GM19395 (cell line): ENCODE data around the gene PPT1.

ENCODE experiments used
- ATAC-seq: cut with Tn5 transposase; IDR thresholded peaks from one replicate; pipeline ENCODE4 v1.9.1; 2021; ENCODE audit warnings: mild to moderate bottlenecking, moderate library complexity; ENCODE audit not compliant: unreplicated experiment

PPT1 gene

DNA sequence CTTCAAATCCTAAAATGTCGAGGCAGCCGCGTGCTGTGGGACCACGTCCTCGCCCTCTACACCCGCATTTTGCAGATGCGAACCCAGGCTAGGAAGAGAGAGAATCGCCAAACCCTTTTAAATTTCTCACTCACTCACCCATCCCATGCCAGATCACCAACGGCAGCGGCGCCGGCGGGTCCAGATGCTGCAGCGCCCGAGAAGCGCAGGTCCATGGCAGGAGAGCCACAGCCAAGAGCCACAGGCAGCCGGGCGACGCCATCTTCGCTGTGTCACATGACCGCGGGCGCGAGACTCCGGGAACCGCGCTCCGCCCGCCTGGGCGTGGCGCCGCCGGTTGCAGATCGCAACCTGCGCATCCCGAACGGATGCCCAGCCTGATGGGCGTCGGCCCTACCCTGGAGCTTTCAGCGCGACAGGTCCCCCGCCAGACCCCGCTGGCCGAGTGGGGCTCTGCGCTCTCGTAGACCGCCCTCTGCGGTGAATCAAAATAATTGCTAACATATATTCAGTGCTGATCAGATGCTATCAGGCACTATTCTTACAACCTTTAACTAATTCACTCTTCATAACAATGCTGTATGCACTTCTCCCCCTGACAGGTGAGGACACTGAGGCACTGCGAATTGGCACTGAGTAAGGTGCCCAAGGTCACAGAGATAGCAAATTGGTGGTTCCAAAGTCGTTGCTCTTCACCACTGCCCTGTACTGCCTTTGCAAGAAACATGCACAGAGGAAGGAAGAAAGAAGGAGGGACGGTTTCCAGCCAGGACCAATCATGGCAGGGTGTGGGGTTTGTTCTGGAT, at the start of gene PPT1:
Gene PPT1 (minus strand): TSS at position 276 of the 806 bp plus-strand sequence. CDS start 14 bp downstream, at position 262.
- ATAC-seq = peak; percentile 87

- no peak for ATAC-seq
Measured at GRCh38 chr1:40143891-40144575, 47.0 kb upstream of the PPT1 start.

DNA sequence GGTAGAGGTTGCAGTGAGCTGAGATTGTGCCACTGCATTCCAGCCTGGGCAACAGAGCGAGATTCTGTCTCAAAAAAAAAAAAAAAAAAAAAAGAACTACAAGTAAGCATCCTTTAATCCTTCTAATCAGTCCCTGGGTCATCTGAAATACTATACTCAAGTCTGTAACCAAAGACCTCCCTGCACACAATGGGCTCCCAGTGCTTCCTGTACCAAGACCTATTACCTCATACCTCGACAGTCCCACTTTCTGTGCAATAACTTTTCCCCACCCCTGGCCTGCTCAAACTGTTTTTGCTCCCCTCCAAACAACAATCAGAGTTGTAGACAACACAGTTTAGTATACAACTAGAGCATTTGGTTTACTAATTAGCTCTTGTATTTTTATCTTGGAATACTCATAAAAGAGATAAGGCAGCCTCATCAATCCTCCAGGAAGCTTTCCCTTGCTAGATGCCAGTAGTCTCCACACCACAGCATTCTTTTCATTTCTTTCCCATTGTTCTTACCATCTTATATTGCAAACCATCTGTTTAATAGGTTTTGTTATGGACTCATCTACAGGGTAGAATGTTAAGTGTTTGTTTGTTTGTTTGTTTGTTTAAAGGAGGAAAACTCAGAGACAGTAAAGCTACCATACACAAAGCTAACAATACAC, 45.0 kb upstream of the PPT1 start:
- ATAC-seq = no peak

GRCh38 chr1:40140211-40140973, 43.3 kb upstream of the PPT1 start:
- ATAC-seq = no peak

- no peak for ATAC-seq
Measured at GRCh38 chr1:40133839-40134238, 36.8 kb upstream of the PPT1 start.

GRCh38 chr1:40133312-40133665, 36.2 kb upstream of the PPT1 start:
- ATAC-seq = no peak

GRCh38 chr1:40132383-40133311, 35.6 kb upstream of the PPT1 start:
- no peak for ATAC-seq

GRCh38 chr1:40130892-40131291, 33.8 kb upstream of the PPT1 start:
- ATAC-seq = no peak

DNA sequence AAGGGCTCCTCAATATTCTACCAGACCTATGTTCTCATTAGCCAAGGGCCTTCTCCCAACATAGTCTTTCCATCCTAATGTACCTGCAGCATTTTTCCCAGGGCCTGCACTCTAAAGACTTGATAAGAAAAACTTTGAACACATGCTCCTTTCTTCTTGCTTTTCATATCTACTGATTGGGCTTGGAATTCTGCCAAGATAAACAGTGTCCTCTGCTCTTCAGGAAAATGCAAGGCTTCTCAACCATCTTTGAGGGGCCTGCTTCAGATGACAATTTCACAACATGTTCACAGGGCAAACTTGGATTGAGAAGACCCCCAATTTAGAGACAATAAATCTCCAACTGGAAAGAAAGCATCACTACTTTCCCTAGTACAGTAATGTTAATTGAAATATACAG, 25.8 kb upstream of the PPT1 start:
- no peak for ATAC-seq

DNA sequence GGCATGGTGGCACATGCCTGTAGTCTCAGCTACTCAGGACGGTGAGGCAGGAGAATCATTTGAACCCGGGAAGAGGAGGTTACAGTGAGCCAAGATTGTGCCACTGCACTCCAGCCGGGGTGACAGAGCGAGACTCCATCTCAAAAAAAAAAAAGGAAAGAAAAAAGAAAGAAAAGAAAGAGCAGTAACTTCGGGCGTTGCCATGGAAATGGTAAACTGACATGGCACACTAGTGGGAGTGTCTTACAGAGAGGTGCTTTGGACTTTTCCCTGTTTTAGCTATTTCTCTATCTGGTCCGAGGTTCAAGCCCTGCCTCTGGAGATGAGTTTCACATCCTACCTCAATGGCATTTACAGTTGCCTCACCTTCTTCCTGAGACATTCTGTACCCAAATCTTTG, 23.1 kb upstream of the PPT1 start:
- no peak for ATAC-seq

DNA sequence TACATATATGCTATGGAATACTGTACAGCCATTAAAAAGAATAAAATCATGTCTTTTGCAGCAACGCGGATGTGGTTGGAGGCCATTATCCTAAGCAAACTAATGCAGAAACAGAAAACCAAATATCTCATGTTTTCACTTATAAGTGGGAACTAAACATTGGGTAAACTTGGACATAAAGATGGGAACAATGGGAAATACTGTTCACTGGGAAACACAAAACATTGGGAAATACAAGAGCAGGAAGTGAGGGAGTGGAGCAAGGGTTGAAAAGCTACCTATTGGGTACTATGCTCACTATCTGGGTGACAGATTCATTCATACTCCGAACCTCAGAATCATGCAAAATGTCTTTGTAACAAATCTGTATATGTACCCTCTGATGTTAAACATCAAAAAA, 17.3 kb upstream of the PPT1 start:
- ATAC-seq = no peak

GRCh38 chr1:40110389-40110788, 13.3 kb upstream of the PPT1 start:
- ATAC-seq = no peak

DNA sequence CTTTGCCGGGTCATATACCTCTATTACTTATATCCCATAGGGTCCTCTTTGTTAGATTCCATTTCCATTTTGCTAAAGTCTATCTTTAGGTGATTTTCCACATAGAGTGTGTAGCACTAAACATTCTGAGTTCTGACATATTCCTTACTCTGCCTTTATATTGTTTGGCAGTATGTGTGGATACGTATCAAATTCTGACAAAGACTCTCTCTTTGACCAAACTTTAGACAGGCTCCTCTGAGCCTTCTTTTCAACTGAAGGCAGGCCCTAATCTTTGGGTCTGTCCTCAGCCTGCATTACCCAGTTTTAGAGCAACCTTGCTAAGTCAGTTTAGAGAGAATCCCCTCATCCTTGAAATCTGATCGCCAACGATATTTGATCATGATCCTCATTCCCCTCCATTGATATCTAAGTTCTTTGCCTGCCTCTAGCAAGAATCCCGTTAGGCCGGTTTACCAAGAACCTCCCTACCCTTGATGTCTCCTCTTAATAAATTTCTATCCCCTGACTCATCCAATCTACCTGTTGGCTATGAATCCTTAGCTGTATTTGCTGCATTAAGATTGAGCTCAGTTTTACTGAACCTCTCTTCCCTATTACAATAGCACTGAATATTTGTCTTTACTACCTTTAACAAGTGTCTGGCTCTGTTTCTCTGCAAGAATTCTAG, 10.4 kb upstream of the PPT1 start:
- no peak for ATAC-seq

DNA sequence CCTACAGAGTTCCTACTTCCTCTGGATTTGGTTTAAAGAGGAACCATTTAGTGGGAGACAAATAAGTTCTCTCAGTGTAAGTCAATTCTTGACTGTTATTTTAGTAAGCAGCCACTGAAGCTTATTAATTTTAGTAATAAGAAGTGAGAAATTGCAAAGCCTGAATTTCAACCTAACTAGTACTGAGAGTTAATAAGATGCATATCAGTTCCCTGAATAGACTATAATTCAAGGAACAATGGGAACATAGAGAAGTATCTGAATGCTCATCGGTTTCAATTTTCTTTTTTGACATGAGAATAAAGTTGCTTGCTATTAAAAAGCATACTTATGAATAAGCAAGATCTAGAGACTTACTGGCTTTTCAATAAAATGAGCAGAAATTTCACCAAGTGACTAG, 8.0 kb upstream of the PPT1 start:
- no peak for ATAC-seq

- ATAC-seq = no peak
Measured at GRCh38 chr1:40102896-40103295, 5.8 kb upstream of the PPT1 start.

DNA sequence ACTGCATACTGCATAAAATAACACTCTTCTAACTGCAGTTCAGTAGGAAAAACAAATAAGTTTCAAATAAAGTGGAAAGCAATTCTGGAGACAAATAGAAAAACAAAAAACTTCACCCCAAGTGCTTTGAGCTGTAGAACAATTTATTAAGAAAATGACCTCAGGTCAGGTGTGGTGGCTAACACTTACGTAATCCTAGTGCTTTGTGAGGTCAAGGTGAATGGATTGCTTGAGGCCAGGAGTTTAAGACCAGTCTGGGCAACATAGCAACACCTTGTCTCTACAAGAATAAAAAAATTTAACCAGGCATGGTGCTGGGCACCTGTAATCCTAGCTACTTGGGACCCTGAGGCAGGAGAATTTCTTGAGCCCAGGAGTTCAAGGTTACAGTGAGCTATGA, 5.0 kb upstream of the PPT1 start:
- no peak for ATAC-seq

GRCh38 chr1:40096646-40096976, 441 bp downstream of the PPT1 start:
- ATAC-seq = no peak

GRCh38 chr1:40095806-40096205, 1.2 kb downstream of the PPT1 start:
- ATAC-seq = no peak

- no peak for ATAC-seq
Measured at GRCh38 chr1:40094466-40095110, 2.5 kb downstream of the PPT1 start.
